Inflammatory macrophage (primary cell): ENCODE results near the gene FRG1.
"Not testable (repeated sequence)": the region's sequence is repeated elsewhere in the genome, so short reads cannot be mapped to it uniquely, and the experiment has no call there.

Source experiments
- DNase-seq, 2 donors: peaks; one replicate each; pipeline ENCODE4 v3.0.0-alpha.2; 2020 to 2022
- total RNA-seq, 18 experiments: gene quantifications; one replicate each; lab custom pipeline; 2026; ENCODE audit warnings: mixed read lengths in 6 of 18, inconsistent platforms in 2 of 18; lab: John Stamatoyannopoulos, UW

The FRG1 gene
- 24.2 to 75.8 (median 51.4) reads per million in 18 experiments for total RNA-seq

DNA sequence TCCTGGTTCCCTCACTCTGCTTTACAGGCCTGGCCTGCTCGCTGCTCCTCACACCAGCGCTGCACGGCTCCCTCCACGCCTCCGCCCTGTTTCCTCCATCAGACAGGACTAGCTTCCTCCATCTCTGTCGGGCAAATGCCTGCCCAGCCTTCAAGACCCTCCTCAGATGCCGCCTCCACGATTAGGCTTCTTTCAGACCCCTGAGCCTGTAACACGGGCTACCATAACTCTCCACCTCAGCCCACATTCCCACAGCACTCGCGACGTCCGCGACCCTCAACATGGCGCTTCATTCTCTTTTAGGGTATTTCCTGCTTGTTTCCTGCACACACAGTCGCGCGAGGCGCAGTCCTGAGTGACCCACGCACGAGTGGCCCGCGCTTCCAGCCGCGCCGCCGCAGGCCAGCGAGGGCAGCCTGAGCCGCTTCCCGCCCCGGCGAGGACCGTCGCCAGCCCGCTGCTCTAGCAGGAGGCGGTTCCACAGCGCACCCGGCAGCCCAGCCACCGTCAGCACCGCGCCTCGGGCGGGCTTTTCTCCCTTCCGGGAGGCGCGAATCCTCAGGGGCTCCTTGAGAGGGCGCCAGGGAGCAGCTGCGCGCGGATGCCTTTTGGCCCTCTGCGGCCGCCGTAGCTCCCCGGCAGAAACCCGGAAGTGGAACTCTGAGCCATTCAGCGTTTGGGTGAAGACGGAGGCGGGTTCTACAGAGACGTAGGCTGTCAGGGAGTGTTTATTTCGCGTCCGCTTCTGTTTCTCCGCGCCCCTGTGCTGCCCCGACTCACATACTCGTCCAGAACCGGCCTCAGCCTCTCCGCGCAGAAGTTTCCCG lies at the start of gene FRG1:
TSS of gene FRG1 (plus strand) at position 695 of the 827 bp plus-strand sequence. CDS start 138 bp downstream, outside the sequence.
- peak; percentile 95 to 96 for DNase-seq

DNA sequence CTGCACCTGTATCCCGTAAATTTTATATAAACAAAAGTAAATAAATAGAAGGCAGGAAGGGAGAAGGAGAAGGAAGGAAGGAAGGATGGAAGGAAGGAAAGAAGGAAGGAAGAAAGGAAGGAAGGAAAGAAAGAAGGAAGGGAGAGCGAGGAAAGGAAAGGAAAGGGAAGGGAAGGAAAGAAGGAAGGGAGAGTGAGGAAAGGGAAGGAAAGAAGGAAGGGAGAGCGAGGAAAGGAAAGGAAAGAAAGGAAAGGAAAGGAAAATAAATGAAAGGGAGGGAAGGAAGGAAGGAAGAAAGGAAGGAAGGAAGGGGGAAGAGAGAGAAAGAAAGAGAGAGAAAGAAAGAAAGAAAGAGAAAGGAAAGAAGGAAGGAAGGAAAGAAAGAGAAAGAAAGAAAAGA lies 43.0 kb upstream of the FRG1 start:
- DNase-seq = no peak

GRCh38 chr4:189899481-189900015 lies 41.1 kb upstream of the FRG1 start:
- not testable (repeated sequence) for DNase-seq

DNA sequence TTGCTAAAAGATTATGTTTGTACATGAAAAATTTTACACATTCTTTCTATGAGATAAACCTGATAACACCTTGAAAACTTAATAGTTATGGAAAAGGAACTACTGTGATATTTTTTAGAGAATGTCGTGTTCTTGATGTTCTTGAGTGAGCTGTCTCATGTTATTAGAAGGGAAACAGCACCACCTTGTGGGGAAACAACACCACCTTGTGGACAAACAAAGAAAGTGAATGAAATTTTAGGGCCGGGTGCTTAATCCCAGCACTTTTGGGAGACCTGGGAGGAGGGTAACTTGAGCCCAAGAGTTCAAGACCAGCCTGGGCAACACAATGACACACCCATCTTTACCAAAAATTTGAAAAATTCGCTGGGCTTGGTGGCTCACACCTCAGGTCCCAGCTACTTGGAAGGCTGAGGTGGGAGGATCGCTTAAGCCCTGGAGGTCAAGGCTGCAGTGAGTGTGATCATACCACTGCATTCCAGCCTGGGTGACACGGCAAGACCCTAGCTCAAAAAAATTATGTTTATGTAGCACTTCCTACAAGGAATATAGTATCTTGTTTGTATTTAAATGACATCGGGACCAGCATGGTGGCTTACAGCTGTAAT lies 36.1 kb upstream of the FRG1 start:
- DNase-seq = peak; percentile 50 to 65

DNA sequence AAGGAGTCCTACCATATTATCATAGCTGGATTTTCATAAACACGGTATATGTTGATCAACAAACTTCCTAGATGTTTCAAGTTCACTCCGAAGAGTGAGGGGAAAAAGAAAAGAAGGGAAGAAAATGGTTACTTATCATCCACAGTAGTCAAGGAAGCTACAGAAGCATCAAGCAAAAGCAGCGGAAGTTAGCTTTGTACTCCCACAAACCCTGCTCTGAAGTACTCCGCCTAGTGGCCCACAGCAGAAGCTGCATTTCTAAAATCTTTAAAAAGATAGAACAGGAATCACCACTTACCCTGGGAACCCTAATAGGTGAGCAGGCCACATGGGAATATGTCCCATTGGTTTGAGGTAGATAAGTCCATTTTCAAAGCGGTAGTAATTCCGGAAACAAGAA lies 28.5 kb upstream of the FRG1 start:
- DNase-seq = peak in 1 of 2 donors; percentile 3

DNA sequence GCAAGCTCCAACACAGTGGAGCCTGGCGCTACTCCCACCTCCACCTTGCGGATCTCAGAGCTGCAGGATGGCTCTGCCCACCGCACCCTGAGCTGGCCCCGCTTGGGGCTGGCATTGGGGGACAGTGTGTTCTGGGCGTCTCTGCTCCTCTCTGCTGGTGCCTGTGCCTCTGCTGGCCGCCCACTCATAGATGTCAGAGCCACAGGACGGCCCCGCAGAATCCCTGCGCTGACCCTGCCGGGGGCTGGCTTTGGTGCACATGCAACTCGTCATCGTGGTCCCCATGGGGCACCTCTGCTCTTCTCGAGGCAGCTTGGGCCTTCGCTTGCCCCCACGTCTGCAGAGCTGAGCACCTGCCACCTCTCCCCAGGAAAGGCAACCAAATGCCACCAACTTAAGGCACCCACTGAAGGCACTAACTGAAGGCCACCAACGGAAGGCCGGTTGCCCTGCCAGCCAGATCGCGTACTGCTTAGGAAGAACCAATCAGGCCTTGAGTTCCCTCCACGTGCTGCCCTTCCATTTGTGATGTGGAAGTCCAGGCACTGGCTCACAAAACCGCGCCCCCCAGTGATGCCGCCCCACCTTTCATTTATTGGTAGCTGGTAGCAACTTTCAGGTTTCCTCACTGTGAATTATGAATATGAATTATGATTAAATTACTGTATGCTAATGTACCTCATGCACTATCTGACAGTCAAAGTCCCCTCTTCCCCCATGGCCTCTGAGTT lies 23.3 kb upstream of the FRG1 start:
- no peak for DNase-seq

GRCh38 chr4:189921058-189921457 lies 19.6 kb upstream of the FRG1 start:
- DNase-seq = no peak

DNA sequence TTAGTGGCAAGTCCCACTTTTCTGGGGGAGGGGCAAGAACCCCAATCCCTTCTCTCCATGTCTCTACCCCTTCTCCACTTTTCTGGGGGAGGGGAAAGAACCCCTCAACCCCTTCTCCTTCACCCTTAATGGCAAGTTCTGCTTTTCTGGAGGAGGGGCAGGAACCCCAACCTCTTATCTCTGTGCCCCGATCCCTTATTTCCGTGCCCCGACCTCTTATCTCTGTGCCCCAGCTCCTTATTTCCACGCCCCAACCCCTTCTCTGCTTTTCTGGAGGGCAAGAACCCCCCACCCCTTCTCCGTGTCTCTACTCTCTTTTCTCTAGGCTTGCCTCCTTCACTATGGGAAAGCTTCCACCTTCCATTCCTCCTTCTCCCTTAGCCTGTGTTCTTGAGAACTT lies 13.9 kb upstream of the FRG1 start:
- not testable (repeated sequence) for DNase-seq

DNA sequence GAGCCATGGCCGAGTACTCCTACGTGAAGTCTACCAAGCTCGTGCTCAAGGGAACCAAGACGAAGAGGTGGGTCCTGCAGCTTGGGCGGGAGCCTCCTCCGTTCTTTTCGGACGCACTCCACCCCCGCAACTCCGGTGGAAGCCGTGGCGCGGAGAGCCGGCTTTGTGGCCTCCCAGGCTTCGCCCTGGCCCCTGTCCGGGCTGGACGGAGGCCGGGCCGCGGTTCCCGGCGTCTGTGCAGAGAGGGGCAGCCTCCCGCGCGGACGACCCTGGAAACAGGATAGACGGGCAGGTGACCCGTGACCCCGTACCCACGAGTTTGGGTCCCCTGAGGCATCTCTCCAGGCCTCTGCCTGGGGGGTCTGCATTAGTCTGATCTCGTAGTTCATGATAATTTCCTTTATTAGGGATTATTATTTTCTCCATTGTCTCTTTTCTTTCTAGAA lies 356 bp downstream of the FRG1 start:
- DNase-seq = no peak

GRCh38 chr4:189942412-189942811 lies 1.7 kb downstream of the FRG1 start:
- DNase-seq = peak; percentile 59 to 84

DNA sequence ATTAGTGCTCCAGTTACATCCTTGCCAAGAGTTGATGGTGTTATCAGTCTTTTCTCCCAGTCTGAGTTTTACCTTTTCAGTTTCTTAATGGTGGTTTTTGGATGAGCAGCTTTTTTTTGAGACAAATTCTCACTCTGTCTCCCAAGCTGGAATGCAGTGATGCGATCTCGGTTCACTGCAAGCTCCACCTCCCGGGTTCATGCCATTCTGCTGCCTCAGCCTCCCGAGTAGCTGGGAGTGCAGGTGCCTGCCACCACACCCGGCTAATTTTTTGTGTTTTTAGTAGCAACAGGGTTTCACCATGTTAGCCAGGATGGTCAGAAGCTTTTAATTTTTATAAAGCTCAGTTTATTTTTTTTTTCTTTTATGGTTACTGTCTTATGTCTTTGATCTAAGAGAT lies 3.4 kb downstream of the FRG1 start:
- not testable (repeated sequence) for DNase-seq

DNA sequence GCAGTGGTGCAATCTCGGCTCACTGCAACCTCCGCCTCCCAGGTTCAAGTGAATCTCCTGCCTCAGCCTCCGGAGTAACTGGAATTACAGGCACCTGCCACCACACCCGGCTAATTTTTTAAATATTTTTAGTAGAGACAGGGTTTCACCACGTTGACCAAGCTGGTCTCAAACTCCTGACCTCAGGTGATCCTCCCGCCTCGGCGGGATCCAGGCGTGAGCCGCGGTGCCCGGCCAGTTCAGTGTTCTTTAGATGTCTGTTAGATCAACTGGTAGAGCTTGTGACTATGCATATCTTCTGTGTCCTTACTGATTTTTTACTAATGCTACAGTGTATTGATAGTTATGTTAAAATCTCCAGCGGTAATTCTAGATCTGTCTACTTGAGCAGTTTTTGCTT lies 6.2 kb downstream of the FRG1 start:
- DNase-seq = not testable (repeated sequence)

DNA sequence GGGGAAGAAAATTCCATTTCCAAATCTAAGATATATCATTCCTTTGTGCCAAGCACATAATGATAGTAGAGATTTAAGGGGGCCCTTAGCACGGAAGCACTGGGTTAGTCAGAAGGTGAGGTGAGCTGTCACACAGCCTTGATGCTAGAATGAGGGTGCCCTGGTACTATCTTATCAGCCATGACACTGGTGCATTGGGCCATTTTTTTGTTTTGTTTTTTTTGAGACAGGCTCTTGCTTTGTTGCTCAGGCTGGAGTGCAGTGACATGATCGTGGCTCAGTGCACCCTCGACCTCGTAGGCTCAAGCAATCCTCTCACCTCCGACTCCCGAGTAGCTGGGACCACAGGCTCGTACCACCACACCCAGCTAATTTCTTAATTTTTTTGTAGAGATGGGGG lies 7.8 kb downstream of the FRG1 start:
- DNase-seq = not testable (repeated sequence)

- not testable (repeated sequence) for DNase-seq
Observed at GRCh38 chr4:189969291-189969690, 28.6 kb downstream of the FRG1 start.

GRCh38 chr4:189973646-189974045 lies 33.0 kb downstream of the FRG1 start:
- no peak for DNase-seq

- DNase-seq = no peak
Observed at GRCh38 chr4:189974056-189974455, 33.4 kb downstream of the FRG1 start.

DNA sequence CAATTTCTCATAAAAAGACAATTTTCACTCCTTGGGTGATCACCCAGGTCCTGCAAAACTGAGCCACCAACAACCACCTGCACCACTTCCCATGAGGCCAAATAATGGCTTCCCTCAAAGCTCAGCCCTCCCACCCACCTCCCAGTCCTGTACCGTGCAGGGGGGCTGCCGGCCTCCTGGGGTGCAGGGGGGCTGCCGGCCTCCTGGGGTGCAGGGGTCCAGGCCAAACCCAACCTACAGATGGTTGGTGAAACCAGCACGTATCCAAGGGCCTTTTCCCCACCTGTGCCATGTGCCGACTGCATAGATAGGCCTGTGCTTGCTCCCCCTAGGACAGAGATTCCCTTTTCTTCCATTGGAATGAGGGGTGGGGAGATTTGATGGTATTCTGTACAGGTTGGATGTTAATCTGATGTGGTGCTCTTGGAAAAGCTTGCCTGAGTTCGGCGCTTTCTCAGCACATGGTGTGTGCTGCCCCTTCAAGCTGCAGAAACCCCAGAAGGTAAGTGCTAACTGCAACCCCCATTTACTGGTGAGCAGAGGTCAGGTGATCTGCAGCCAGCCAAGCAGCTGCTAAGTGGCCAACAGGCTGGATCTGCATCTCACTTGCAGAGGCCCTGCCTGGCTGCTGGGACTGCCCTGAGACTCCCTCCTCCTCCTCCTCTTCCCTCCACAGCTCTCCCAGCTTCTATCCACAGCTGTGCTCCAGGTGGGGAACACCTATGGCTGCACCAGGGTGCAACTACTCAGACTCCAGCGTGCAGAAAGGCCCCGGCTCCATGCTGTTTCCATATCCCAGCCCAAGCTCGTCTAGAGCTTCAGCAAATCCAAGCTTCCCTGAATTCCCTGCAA lies 38.8 kb downstream of the FRG1 start:
- no peak for DNase-seq

- DNase-seq = not testable (repeated sequence)
Observed at GRCh38 chr4:189980292-189980691, 39.6 kb downstream of the FRG1 start.

DNA sequence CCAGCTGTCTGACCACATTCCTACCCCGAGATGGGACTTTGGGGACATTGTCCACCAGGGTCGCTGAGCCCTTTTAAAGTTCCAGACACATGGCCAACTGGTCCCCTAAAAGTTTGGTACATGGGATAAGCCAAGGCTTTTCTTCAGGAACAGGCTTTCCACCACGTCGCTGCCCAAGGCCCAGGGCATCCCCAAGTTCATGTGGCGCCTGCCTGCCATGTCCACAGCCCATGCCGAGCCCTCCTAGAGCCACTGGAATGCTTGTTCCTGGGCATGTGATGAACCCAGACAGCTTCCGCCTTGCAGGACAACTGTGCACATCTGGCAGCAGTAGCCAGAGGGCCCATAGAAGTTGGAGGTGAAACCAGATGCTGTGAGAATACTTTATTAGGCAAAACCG lies 41.3 kb downstream of the FRG1 start:
- DNase-seq = no peak

- not testable (repeated sequence) for DNase-seq
Observed at GRCh38 chr4:189983916-189984526, 43.3 kb downstream of the FRG1 start.

DNA sequence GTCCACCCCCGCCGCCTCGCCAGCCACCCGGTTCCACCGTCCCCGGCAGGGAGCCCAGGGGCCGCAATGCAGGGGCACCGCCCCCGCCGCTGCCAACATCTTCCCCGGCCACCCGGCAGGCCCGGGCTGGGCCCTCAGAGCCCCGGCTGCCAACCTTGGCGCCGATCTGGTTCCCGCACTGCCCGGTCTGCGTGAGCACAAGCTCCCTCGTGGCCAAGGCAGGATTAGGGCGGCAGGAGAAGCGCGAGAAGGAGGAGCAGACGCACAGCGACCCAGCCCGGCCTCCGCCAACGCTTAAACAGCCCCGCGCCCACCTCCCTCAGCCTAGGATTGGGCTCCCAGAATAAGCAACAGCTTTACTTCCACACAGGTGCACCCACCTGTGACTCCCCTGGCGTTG lies 44.0 kb downstream of the FRG1 start:
- not testable (repeated sequence) for DNase-seq
